ENCODE data around the gene LSM6. TPM values are rescaled to one million over a fixed set of nuclear protein-coding genes. Genes with fewer than 3 reads are reported as not detected.

The LSM6 gene
- total RNA-seq, 1 donor from 2014 or later, result 56.2 TPM

- no peaks in the 10 kb centered on the region for H3K36me3 Mint-ChIP-seq (ENCODE audit: low read depth)
- H3K27ac Mint-ChIP-seq (ENCODE audit: unreplicated experiment), result no peak overlapping the region
- no peak for DNase-seq (ENCODE audit: low read depth, low spot score)
- H3K4me3 Mint-ChIP-seq, result no peak overlapping the region
- H3K27me3 Mint-ChIP-seq (ENCODE audit: low read depth), result no peaks in the 10 kb centered on the region
- H3K4me1 Mint-ChIP-seq, result no peaks in the 10 kb centered on the region
- H3K9me3 Mint-ChIP-seq, result no peaks in the 10 kb centered on the region
- TF ChIP-seq CTCF (conservative IDR thresholded peaks at IDR 0.05), result no peak
Measured at GRCh38 chr4:146212781-146213180, 37.3 kb downstream of the LSM6 start.

DNA sequence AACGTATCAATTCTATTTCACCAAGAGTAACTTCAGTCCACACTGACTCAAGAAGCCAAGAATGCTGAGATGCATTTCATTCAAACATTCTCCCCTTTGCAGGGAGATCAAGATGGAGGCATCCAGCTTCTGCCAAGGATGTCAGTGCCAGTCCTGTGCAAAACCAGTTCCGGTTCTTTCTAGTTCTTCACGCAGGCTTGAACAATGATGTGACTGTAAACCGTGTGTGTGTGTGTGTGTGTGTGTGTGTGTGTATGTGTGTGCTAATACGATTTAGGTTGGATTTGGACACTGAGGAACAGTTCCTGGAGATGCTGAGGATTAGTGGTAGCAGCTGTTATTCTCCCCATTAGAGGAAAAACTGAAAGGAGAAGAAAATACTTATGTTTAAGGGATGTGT, 38.7 kb downstream of the LSM6 start, which contains the start of gene REELD1:
TSS of gene REELD1 (plus strand) at position 301 of the 400 bp plus-strand sequence. CDS start 2,415 bp downstream, outside the sequence.
- no peaks in the 10 kb centered on the region for H3K36me3 Mint-ChIP-seq (ENCODE audit: low read depth)
- TF ChIP-seq CTCF (conservative IDR thresholded peaks at IDR 0.05), result no peak
- no peak within 1 kb of the TSS for H3K4me3 Mint-ChIP-seq
- no peak for DNase-seq (ENCODE audit: low read depth, low spot score)
- no peaks in the 10 kb centered on the region for H3K27me3 Mint-ChIP-seq (ENCODE audit: low read depth)
- H3K9me3 Mint-ChIP-seq, result no peaks in the 10 kb centered on the region
- no peaks in the 10 kb centered on the region for H3K4me1 Mint-ChIP-seq
- no peak within 1 kb of the TSS for H3K27ac Mint-ChIP-seq (ENCODE audit: unreplicated experiment)

DNA sequence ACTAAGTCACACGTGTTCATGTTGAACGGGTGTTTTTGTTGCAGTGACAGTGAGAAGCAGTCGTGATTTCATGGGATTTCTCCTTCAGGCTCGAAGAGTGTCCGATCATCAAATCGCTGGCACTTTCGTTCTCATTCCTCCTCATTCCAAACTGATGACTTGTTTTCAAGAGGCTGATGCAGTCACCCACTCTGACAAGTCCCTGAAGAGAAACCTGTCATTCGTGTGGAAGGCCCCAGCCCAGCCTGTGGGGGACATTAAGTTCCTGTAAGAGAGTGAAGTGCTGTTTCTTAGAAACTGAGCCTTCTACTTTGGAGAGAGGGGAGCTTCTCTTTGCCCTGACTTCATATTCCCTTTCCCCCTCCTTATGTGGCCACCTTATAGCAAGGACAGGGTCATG, 46.8 kb downstream of the LSM6 start:
- H3K36me3 Mint-ChIP-seq (ENCODE audit: low read depth), result no peaks in the 10 kb centered on the region

DNA sequence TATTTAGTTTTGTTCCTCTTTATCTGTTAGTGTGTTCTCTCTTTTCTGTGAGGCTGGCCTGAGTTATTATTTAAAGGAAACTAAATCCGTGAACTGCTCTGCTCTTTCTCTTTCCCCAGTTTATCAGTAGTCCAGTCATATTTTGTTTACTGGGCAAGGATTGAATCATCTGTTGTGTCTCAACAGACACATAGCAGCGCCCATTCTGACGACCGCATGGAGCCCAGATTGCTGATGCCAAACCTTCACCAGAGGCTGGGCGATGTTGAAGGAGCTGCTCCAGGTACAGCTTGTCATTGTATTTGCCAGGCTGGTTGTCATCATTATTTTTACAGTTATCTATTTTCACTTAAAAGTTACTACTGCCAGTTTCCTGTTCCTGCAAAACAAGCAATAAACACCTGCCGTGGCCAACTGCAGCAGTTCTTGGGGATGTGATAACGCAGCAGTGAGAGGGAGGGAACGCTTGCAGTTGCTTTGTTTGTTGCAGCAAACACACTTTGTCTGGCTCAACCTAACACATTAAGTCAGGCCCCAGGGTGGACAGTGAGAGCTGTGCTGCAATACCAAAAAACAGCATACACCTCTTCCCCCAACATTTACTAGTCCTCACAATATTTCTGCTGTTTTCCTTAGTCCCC, 48.9 kb downstream of the LSM6 start:
- no peaks in the 10 kb centered on the region for H3K4me1 Mint-ChIP-seq
- no peak overlapping the region for H3K27ac Mint-ChIP-seq (ENCODE audit: unreplicated experiment)
- no peaks in the 10 kb centered on the region for H3K36me3 Mint-ChIP-seq (ENCODE audit: low read depth)
- TF ChIP-seq CTCF (conservative IDR thresholded peaks at IDR 0.05), result no peak
- no peak for DNase-seq (ENCODE audit: low read depth, low spot score)
- H3K27me3 Mint-ChIP-seq (ENCODE audit: low read depth), result no peaks in the 10 kb centered on the region
- no peak overlapping the region for H3K4me3 Mint-ChIP-seq
- H3K9me3 Mint-ChIP-seq, result no peaks in the 10 kb centered on the region

More for the DNA sequence above, 46.8 kb downstream of the LSM6 start:
- H3K4me3 Mint-ChIP-seq, result no peak overlapping the region
- H3K27ac Mint-ChIP-seq (ENCODE audit: unreplicated experiment), result no peak overlapping the region
- H3K4me1 Mint-ChIP-seq, result no peaks in the 10 kb centered on the region
- H3K27me3 Mint-ChIP-seq (ENCODE audit: low read depth), result no peaks in the 10 kb centered on the region
- no peak for TF ChIP-seq CTCF (conservative IDR thresholded peaks at IDR 0.05)
- no peak for DNase-seq (ENCODE audit: low read depth, low spot score)
- H3K9me3 Mint-ChIP-seq, result no peaks in the 10 kb centered on the region

- H3K4me3 Mint-ChIP-seq, result no peak overlapping the region
- no peaks in the 10 kb centered on the region for H3K4me1 Mint-ChIP-seq
- TF ChIP-seq CTCF (conservative IDR thresholded peaks at IDR 0.05), result no peak
- H3K27ac Mint-ChIP-seq (ENCODE audit: unreplicated experiment), result no peak overlapping the region
- no peaks in the 10 kb centered on the region for H3K36me3 Mint-ChIP-seq (ENCODE audit: low read depth)
- no peaks in the 10 kb centered on the region for H3K9me3 Mint-ChIP-seq
- H3K27me3 Mint-ChIP-seq (ENCODE audit: low read depth), result no peaks in the 10 kb centered on the region
- DNase-seq (ENCODE audit: low read depth, low spot score), result no peak
Measured at GRCh38 chr4:146229406-146229805, 53.9 kb downstream of the LSM6 start.
